ENCODE results near the gene ELMOD3.
"Not testable (repeated sequence)": the region's sequence is repeated elsewhere in the genome, so short reads cannot be mapped to it uniquely, and the experiment has no call there.

Gene ELMOD3

GRCh38 chr2:85429213-85429923 lies 74.8 kb downstream of the ELMOD3 start:
- DNase-seq, result no peak

- DNase-seq, result no peak
These were observed 75.3 kb downstream of the ELMOD3 start for GRCh38 chr2:85429924-85430289.

- DNase-seq, result no peak
These were observed 76.4 kb downstream of the ELMOD3 start for GRCh38 chr2:85430752-85431569.

GRCh38 chr2:85431570-85432205 lies 77.1 kb downstream of the ELMOD3 start:
- no peak for DNase-seq

- no peak for DNase-seq
These were observed 79.0 kb downstream of the ELMOD3 start for GRCh38 chr2:85433511-85434089.

- no peak for DNase-seq
These were observed 80.1 kb downstream of the ELMOD3 start for GRCh38 chr2:85434696-85435095.

GRCh38 chr2:85435220-85435958 lies 80.8 kb downstream of the ELMOD3 start:
- DNase-seq, result no peak

GRCh38 chr2:85435981-85436835 lies 81.6 kb downstream of the ELMOD3 start:
- DNase-seq, result no peak

- no peak for DNase-seq
These were observed 82.4 kb downstream of the ELMOD3 start for GRCh38 chr2:85436836-85437487.

GRCh38 chr2:85437488-85438200 lies 83.1 kb downstream of the ELMOD3 start:
- DNase-seq, result peak; percentile 73

GRCh38 chr2:85438201-85439024 lies 83.8 kb downstream of the ELMOD3 start:
- no peak for DNase-seq

GRCh38 chr2:85439025-85439472 lies 84.5 kb downstream of the ELMOD3 start:
- no peak for DNase-seq

GRCh38 chr2:85439569-85439968 lies 85.0 kb downstream of the ELMOD3 start:
- not testable (repeated sequence) for DNase-seq

GRCh38 chr2:85439986-85440385 lies 85.4 kb downstream of the ELMOD3 start:
- DNase-seq, result no peak

GRCh38 chr2:85440729-85441128 lies 86.2 kb downstream of the ELMOD3 start:
- no peak for DNase-seq

Measured in stimulated activated CD4-positive, alpha-beta T cell treated with anti-CD3 and anti-CD28 coated beads, Interleukin-4, amount 100 ng/mL, for 24 hours (primary cell).